SH-SY5Y (cell line): ENCODE results near the gene PDE11A.

Source experiments
- GATA2 ChIP-seq: IDR thresholded peaks from 2 replicates; pipeline ENCODE4 v1.6.1; 2011; ENCODE audit warnings: mild to moderate bottlenecking, low read depth, low read length
- GATA3 ChIP-seq: IDR thresholded peaks from 2 replicates; pipeline ENCODE4 v1.6.1; 2011; ENCODE audit warnings: low read depth, mild to moderate bottlenecking, low read length, moderate library complexity

- TF ChIP-seq GATA2, result no peak
- no peak for TF ChIP-seq GATA3
Measured at GRCh38 chr2:177799531-177799930, 273.0 kb downstream of the PDE11A start.
